Body of pancreas (tissue), 4 donors: ENCODE results near the gene ZC3H7B.

ENCODE experiments used
- CTCF ChIP-seq, 7 experiments: fragments of 450-650 bp in 4 of 7; fragments of 200-600 bp in 3 of 7; sonication (generic) in 3 of 7; IDR thresholded peaks; one replicate each; pipeline ENCODE4 v1.5.1; 2016 to 2019; ENCODE audit warnings: antibody characterized with exemption in 7 of 7
- POLR2A ChIP-seq, 3 donors: fragments of 450-650 bp; IDR thresholded peaks; one replicate each; pipeline ENCODE4 v1.6.1; 2016; ENCODE audit warnings: antibody characterized with exemption in 3 of 3, mild to moderate bottlenecking in 2 of 3

GRCh38 chr22:41348964-41349484 is 47.7 kb downstream of the ZC3H7B start:
- no peak for TF ChIP-seq CTCF (IDR thresholded peaks at IDR 0.05)
- TF ChIP-seq POLR2A (IDR thresholded peaks at IDR 0.05) = no peak
